Muscle of leg (tissue), 11 donors: Measurements from ENCODE around the gene MORC2. TPM values are rescaled to one million over a fixed set of nuclear protein-coding genes. Genes with fewer than 3 reads are reported as not detected.

ENCODE experiments used
- DNase-seq: peaks from one replicate; pipeline ENCODE4 v3.0.0; 2013
- H3K27ac ChIP-seq: one replicate; pipeline ENCODE4 v1.5.1; 2013; ENCODE audit warnings: mild to moderate bottlenecking, low read length, control low read depth
- H3K27me3 ChIP-seq: one replicate; pipeline ENCODE4 v1.6.1; 2013; ENCODE audit warnings: low read length; ENCODE audit not compliant: control insufficient read depth, insufficient read depth
- H3K36me3 ChIP-seq: one replicate; pipeline ENCODE4 v1.6.1; 2013; ENCODE audit warnings: low read length; ENCODE audit not compliant: control insufficient read depth, insufficient read depth
- H3K4me1 ChIP-seq: one replicate; pipeline ENCODE4 v1.6.1; 2013; ENCODE audit warnings: low read length; ENCODE audit not compliant: control insufficient read depth, insufficient read depth
- H3K4me3 ChIP-seq: one replicate; pipeline ENCODE4 v1.5.1; 2013; ENCODE audit warnings: low read length, control low read depth
- H3K9me3 ChIP-seq: replicated peaks from 2 replicates; pipeline ENCODE4 v1.6.1; 2013; ENCODE audit warnings: low read depth, low read length; ENCODE audit not compliant: control insufficient read depth
- WGBS: methylation state at CpG from one replicate; pipeline ENCODE4 v1.1.5; 2013; ENCODE audit warnings: missing lambda C conversion rate; ENCODE audit not compliant: insufficient coverage; 5-methylcytosine and 5-hydroxymethylcytosine counted together
- polyA plus RNA-seq, 8 donors: library from polyadenylated mRNA; unstranded; fragments of 120-200 nt; gene quantifications; one replicate each; pipeline versions ENCODE4 v1.2.1 to v1.2.3, GENCODE V29; 2013; ENCODE audit warnings: inconsistent platforms in 1 of 8, low replicate concordance in 1 of 8; ENCODE audit not compliant: insufficient read length in 8 of 8, insufficient read depth in 1 of 8
- total RNA-seq: library from RNA; stranded (reverse); fragments of 120-200 nt; gene quantifications from one replicate; pipeline ENCODE4 v1.2.4, GENCODE V29; 2013

Gene MORC2
- total and polyA plus RNA-seq, 9 donors = 16.6 to 26.8 (median 23.5) TPM

- no peaks in the 10 kb centered on the region for H3K36me3 ChIP-seq
- H3K4me1 ChIP-seq = peaks cover 48% of the 10 kb centered on the region
- H3K4me3 ChIP-seq = no peak overlapping the region
- WGBS = 81% methylated on average over 5 of the region's 9 CpGs
- no peaks in the 10 kb centered on the region for H3K9me3 ChIP-seq
- no peak overlapping the region for H3K27ac ChIP-seq
- no peak for DNase-seq
- H3K27me3 ChIP-seq = no peaks in the 10 kb centered on the region
These were observed 92.3 kb downstream of the MORC2 start for GRCh38 chr22:30876221-30876751.

- Histone ChIP-seq H3K27me3 (no peaks in the 10 kb centered on the region), H3K9me3 (no peaks in the 10 kb centered on the region), H3K4me3 (no peak overlapping the region), H3K27ac (peak overlapping the region; percentile 29), H3K36me3 (no peaks in the 10 kb centered on the region), H3K4me1 (peaks cover 43% of the 10 kb centered on the region)
- DNase-seq = peak; percentile 66
- WGBS = 84% methylated on average over 15 of the region's 17 CpGs
These were observed 92.9 kb downstream of the MORC2 start for GRCh38 chr22:30875481-30876215.

Other genes starting within 250 kb of the MORC2 start
- 69.2 TPM for gene TUG1, start 491 bp upstream of the MORC2 start, total RNA-seq
- gene TUG1, start 491 bp upstream of the MORC2 start, polyA plus RNA-seq = 100 to 1,000 TPM in 5 of 8 donors, 10 to 100 TPM in 3; 80.9 to 126 (median 108) TPM
- gene SMTN, start 112.5 kb upstream of the MORC2 start, total RNA-seq = 142 TPM
- gene SMTN, start 112.5 kb upstream of the MORC2 start, polyA plus RNA-seq = 100 to 1,000 TPM; 103 to 284 (median 188) TPM
- 35.1 TPM for gene SELENOM, start 138.8 kb upstream of the MORC2 start, total RNA-seq
- 10 to 100 TPM; 12.1 to 29.0 (median 23.4) TPM for gene SELENOM, start 138.8 kb upstream of the MORC2 start, polyA plus RNA-seq
- gene INPP5J, start 154.2 kb upstream of the MORC2 start, total RNA-seq = 0.35 TPM
- 1 to 10 TPM in 6 of 8 donors, under 1 TPM in 2; 0.49 to 1.7 (median 1.1) TPM for gene INPP5J, start 154.2 kb upstream of the MORC2 start, polyA plus RNA-seq
- gene PLA2G3, start 171.7 kb upstream of the MORC2 start, total RNA-seq = not detected
- under 1 TPM in 1 of 8 donors, not detected in 7; 0.04 TPM for gene PLA2G3, start 171.7 kb upstream of the MORC2 start, polyA plus RNA-seq
- gene RNF185, start 191.4 kb upstream of the MORC2 start, total RNA-seq = 22.1 TPM
- 10 to 100 TPM; 20.3 to 27.8 (median 23.8) TPM for gene RNF185, start 191.4 kb upstream of the MORC2 start, polyA plus RNA-seq
- gene LIMK2, start 243.5 kb upstream of the MORC2 start, total RNA-seq = 20.0 TPM
- gene LIMK2, start 243.5 kb upstream of the MORC2 start, polyA plus RNA-seq = 10 to 100 TPM; 18.8 to 26.7 (median 23.3) TPM